Natural killer cell (primary cell): ENCODE data around the gene IQSEC1. TPM values are rescaled to one million over a fixed set of nuclear protein-coding genes. Genes with fewer than 3 reads are reported as not detected.
A peak's percentile ranks its signal among the peaks of the same experiment; 100 is the strongest.

Source experiments
- ATAC-seq, 3 donors: fragments of 150-1000 bp in 2 of 3; fragments of 200-7000 bp in 1 of 3; cut with Tn5 transposase; 1 replicate in 1 of 3; 2 replicates in 2 of 3; pipeline ENCODE4 v1.10.0; 2021; ENCODE audit warnings: mild to moderate bottlenecking in 2 of 3, moderate library complexity in 2 of 3
- DNase-seq, 2 donors: peaks; one replicate each; pipeline versions ENCODE4 v3.0.0 to v3.0.0-alpha.2; 2013 to 2021; ENCODE audit warnings: mixed read lengths in 1 of 2
- H3K27ac ChIP-seq: one replicate; pipeline ENCODE4 v1.5.1; 2013; ENCODE audit warnings: mild to moderate bottlenecking, low read length
- H3K27me3 ChIP-seq: one replicate; pipeline ENCODE4 v1.6.1; 2013; ENCODE audit warnings: low read length; ENCODE audit not compliant: control insufficient read depth, insufficient read depth
- H3K36me3 ChIP-seq: one replicate; pipeline ENCODE4 v1.6.1; 2013; ENCODE audit warnings: low read length; ENCODE audit not compliant: control insufficient read depth, insufficient read depth
- H3K4me1 ChIP-seq: one replicate; pipeline ENCODE4 v1.6.1; 2013; ENCODE audit warnings: low read length; ENCODE audit not compliant: control insufficient read depth, insufficient read depth
- H3K4me3 ChIP-seq: one replicate; pipeline ENCODE4 v1.5.1; 2013; ENCODE audit warnings: low read length
- H3K9me3 ChIP-seq: one replicate; pipeline ENCODE4 v1.6.1; 2013; ENCODE audit warnings: low read length; ENCODE audit not compliant: control insufficient read depth, insufficient read depth
- H3K27ac Mint-ChIP-seq, 2 donors: one replicate each; pipeline ENCODE4 v1.8.0; 2022; ENCODE audit warnings: mild to moderate bottlenecking in 2 of 2, mixed read lengths in 2 of 2, moderate library complexity in 1 of 2
- H3K27me3 Mint-ChIP-seq, 2 donors: one replicate each; pipeline ENCODE4 v1.8.0; 2022; ENCODE audit warnings: low read depth in 2 of 2, mixed read lengths in 2 of 2
- H3K36me3 Mint-ChIP-seq: one replicate; pipeline ENCODE4 v1.8.0; 2022; ENCODE audit warnings: mixed read lengths
- H3K4me1 Mint-ChIP-seq, 2 donors: one replicate each; pipeline ENCODE4 v1.8.0; 2022; ENCODE audit warnings: mixed read lengths in 2 of 2
- H3K4me3 Mint-ChIP-seq: one replicate; pipeline ENCODE4 v1.8.0; 2022; ENCODE audit warnings: mild to moderate bottlenecking, moderate library complexity, mixed read lengths
- H3K9me3 Mint-ChIP-seq, 2 donors: one replicate each; pipeline ENCODE4 v1.8.0; 2022; ENCODE audit warnings: mixed read lengths in 2 of 2
- CTCF ChIP-seq: fragments of 200-600 bp; IDR thresholded peaks from one replicate; pipeline ENCODE4 v1.8.0; 2022; ENCODE audit warnings: antibody characterized with exemption
- WGBS: methylation state at CpG from one replicate; pipeline ENCODE4 v1.1.7; 2013; ENCODE audit warnings: missing lambda C conversion rate; ENCODE audit not compliant: insufficient coverage; 5-methylcytosine and 5-hydroxymethylcytosine counted together
- intact Hi-C: fragments of 100-400 bp; cut with micrococcal nuclease; formaldehyde crosslinking; loops from one replicate; pipeline ENCODE4 v1.14.2; 2022
- total RNA-seq, 4 donors: library from RNA; stranded (reverse); fragments of 120-200 nt in 1 of 4; gene quantifications; one replicate each; pipeline versions ENCODE4 v1.2.3 to v1.2.4, GENCODE V29; 2013 to 2022

The IQSEC1 gene
- total RNA-seq, 3 donors from 2014 or later (not counting 1 experiment from before 2014, with no cell fraction given), result 124 to 189 (median 138) TPM

- H3K4me3 ChIP-seq, result no peak overlapping the region
Measured at GRCh38 chr3:13005301-13005700, 67.9 kb downstream of the IQSEC1 start.

GRCh38 chr3:13004376-13004775 lies 68.9 kb downstream of the IQSEC1 start:
- intact Hi-C loops, result no loop called here
- Mint-ChIP-seq H3K36me3 (no peaks in the 10 kb centered on the region), H3K27ac (peak overlapping the region; percentile 98 to 99), H3K4me1 (peaks cover 84 to 89% of the 10 kb centered on the region in 2 donors), H3K9me3 (no peaks in the 10 kb centered on the region), H3K27me3 (no peaks in the 10 kb centered on the region), H3K4me3 (peak overlapping the region; percentile 65)
- ATAC-seq (no peak), DNase-seq (no peak)
- Histone ChIP-seq H3K36me3 (peaks cover 11% of the 10 kb centered on the region), H3K4me1 (peaks cover 88% of the 10 kb centered on the region), H3K27me3 (no peaks in the 10 kb centered on the region), H3K27ac (peak overlapping the region; percentile 75), H3K4me3 (no peak overlapping the region), H3K9me3 (no peaks in the 10 kb centered on the region)
- no peak for TF ChIP-seq CTCF
- WGBS, result 86% methylated on average over 7 of the region's 7 CpGs

More at GRCh38 chr3:13005301-13005700, 67.9 kb downstream of the IQSEC1 start:
- 49% methylated on average over 5 of the region's 5 CpGs for WGBS
- Mint-ChIP-seq H3K27ac (peak overlapping the region; percentile 98 to 99), H3K27me3 (no peaks in the 10 kb centered on the region), H3K36me3 (no peaks in the 10 kb centered on the region), H3K9me3 (no peaks in the 10 kb centered on the region), H3K4me3 (peak overlapping the region; percentile 77), H3K4me1 (peaks cover 84 to 90% of the 10 kb centered on the region in 2 donors)
- ATAC-seq (peak; percentile 57 to 73 (median 66)), DNase-seq (no peak)
- Histone ChIP-seq H3K36me3 (peaks cover 11% of the 10 kb centered on the region), H3K27ac (peak overlapping the region; percentile 75), H3K27me3 (no peaks in the 10 kb centered on the region), H3K9me3 (no peaks in the 10 kb centered on the region), H3K4me1 (peaks cover 90% of the 10 kb centered on the region)
- intact Hi-C loops, result no loop called here
- TF ChIP-seq CTCF, result no peak

- H3K4me3 Mint-ChIP-seq, result peak overlapping the region; percentile 65
- Histone ChIP-seq H3K27ac (peak overlapping the region; percentile 56), H3K4me3 (no peak overlapping the region), H3K4me1 (peaks cover 88% of the 10 kb centered on the region), H3K36me3 (peaks cover 11% of the 10 kb centered on the region), H3K9me3 (no peaks in the 10 kb centered on the region), H3K27me3 (no peaks in the 10 kb centered on the region)
- no peak for TF ChIP-seq CTCF
- intact Hi-C loops, result no loop called here
- no peaks in the 10 kb centered on the region for H3K9me3 Mint-ChIP-seq
- no peaks in the 10 kb centered on the region for H3K36me3 Mint-ChIP-seq
- H3K4me1 Mint-ChIP-seq, result peaks cover 85 to 89% of the 10 kb centered on the region in 2 donors
- H3K27me3 Mint-ChIP-seq, result no peaks in the 10 kb centered on the region
- H3K27ac Mint-ChIP-seq, result peak overlapping the region; percentile 98 to 99
- ATAC-seq (no peak), DNase-seq (no peak)
- 98% methylated on average over 3 of the region's 4 CpGs for WGBS
Measured at GRCh38 chr3:13003608-13004007, 69.6 kb downstream of the IQSEC1 start.
